Liver (tissue), 3 donors: ENCODE measurements around the gene RIMBP2.

ENCODE experiments used
- ATF3 ChIP-seq: IDR thresholded peaks from 2 replicates; pipeline ENCODE4 v1.6.1; 2016; ENCODE audit warnings: antibody characterized with exemption
- EGR1 ChIP-seq, 2 donors: IDR thresholded peaks; 2 replicates each; pipeline ENCODE4 v1.6.1; 2016 to 2018; ENCODE audit warnings: antibody characterized with exemption in 2 of 2, low read depth in 2 of 2
- JUND ChIP-seq, 2 donors: IDR thresholded peaks; 2 replicates each; pipeline ENCODE4 v1.6.1; 2016; ENCODE audit warnings: antibody characterized with exemption in 2 of 2
- RXRA ChIP-seq, 2 donors: IDR thresholded peaks; 2 replicates each; pipeline ENCODE4 v1.6.1; 2017 to 2018; ENCODE audit warnings: antibody characterized with exemption in 2 of 2, mild to moderate bottlenecking in 1 of 2
- YY1 ChIP-seq: IDR thresholded peaks from 2 replicates; pipeline ENCODE4 v1.6.1; 2016; ENCODE audit warnings: antibody characterized with exemption, mild to moderate bottlenecking
- TF ChIP-seq, protein P1 (sequence below): fragments of 150-350 bp; IDR thresholded peaks from 2 replicates; pipeline ENCODE4 v1.5.1; 2017; ENCODE audit warnings: improper control_type of control experiment, low read depth, low read length; ENCODE audit not compliant: missing input control
- donor health status: healthy.
- donor health status: healthy.

DNA sequence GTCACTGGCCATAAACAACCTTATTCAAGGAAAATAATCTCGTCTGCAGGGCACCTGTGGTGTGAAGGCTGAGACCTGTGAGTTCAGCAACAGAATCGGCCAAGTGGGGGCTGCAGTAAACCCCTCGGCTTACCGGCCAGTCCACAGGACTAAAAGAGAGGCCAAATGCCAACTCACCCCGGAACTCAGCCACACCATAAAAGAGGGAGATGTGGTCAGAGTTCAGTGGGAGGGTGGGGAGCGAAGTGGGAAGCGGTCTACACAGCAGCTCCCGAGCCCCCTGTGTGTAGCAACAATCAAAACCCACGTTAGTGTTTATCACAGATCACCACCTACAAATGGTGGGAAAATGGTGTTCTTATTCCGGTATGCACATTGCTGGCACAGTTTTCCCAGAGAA is 225.4 kb downstream of the RIMBP2 start:
- TF ChIP-seq, protein P1, sequence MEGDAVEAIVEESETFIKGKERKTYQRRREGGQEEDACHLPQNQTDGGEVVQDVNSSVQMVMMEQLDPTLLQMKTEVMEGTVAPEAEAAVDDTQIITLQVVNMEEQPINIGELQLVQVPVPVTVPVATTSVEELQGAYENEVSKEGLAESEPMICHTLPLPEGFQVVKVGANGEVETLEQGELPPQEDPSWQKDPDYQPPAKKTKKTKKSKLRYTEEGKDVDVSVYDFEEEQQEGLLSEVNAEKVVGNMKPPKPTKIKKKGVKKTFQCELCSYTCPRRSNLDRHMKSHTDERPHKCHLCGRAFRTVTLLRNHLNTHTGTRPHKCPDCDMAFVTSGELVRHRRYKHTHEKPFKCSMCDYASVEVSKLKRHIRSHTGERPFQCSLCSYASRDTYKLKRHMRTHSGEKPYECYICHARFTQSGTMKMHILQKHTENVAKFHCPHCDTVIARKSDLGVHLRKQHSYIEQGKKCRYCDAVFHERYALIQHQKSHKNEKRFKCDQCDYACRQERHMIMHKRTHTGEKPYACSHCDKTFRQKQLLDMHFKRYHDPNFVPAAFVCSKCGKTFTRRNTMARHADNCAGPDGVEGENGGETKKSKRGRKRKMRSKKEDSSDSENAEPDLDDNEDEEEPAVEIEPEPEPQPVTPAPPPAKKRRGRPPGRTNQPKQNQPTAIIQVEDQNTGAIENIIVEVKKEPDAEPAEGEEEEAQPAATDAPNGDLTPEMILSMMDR: no peak
- TF ChIP-seq EGR1 (IDR thresholded peaks at IDR 0.05; ENCODE audit: low read depth in 2 of 2): no peak
- TF ChIP-seq ATF3: no peak
- no peak for TF ChIP-seq JUND (IDR thresholded peaks at IDR 0.05)
- no peak for TF ChIP-seq RXRA (IDR thresholded peaks at IDR 0.05)
- no peak for TF ChIP-seq YY1
